ENCODE measurements around the gene CARNS1. TPM values are rescaled to one million over a fixed set of nuclear protein-coding genes. Genes with fewer than 3 reads are reported as not detected.
A peak's percentile ranks its signal among the peaks of the same experiment; 100 is the strongest.

CARNS1 gene
- total RNA-seq (2016; rRNA removed; fragmentation: Illumina TruSeq; extraction: Trizol): not detected in 2 replicates
- not detected in 2 replicates for total RNA-seq (2016; cell fraction: cytosol; rRNA removed; fragmentation: Illumina TruSeq; extraction: Trizol; ENCODE audit: low read depth)
- not detected in 2 replicates for total RNA-seq (2016; cell fraction: insoluble cytoplasmic fraction; rRNA removed; fragmentation: Illumina TruSeq; extraction: Trizol)
- total RNA-seq (2016; cell fraction: membrane; rRNA removed; fragmentation: Illumina TruSeq; extraction: Trizol): not detected in 2 replicates
- total RNA-seq (2016; cell fraction: nucleus; rRNA removed; fragmentation: Illumina TruSeq; extraction: Trizol): not detected in 2 replicates
- polyA plus RNA-seq (2011; rRNA removed): 0.01 TPM in 1 of 2 replicates, not detected in the other
- 0.01 TPM in 1 of 2 replicates, not detected in the other for polyA plus RNA-seq (2011; cell fraction: cytosol; rRNA removed)
- not detected in 2 replicates for polyA plus RNA-seq (2011; cell fraction: nucleus; rRNA removed)
- 0.04 TPM in 1 of 2 replicates, not detected in the other for polyA plus RNA-seq (2012)
- polyA plus RNA-seq (2016; cell fraction: cytosol; fragmentation: Illumina TruSeq; extraction: Trizol; ENCODE audit: low read depth): not detected in 2 replicates
- polyA plus RNA-seq (2016; cell fraction: insoluble cytoplasmic fraction; fragmentation: Illumina TruSeq; extraction: Trizol; ENCODE audit: low read depth): not detected in 2 replicates
- polyA plus RNA-seq (2016; cell fraction: membrane; fragmentation: Illumina TruSeq; extraction: Trizol; ENCODE audit: low read depth): not detected in 2 replicates
- not detected in 2 replicates for polyA plus RNA-seq (2016; cell fraction: nucleus; fragmentation: Illumina TruSeq; extraction: Trizol; ENCODE audit: insufficient read depth, low read depth)
- 0.05 and 0.12 TPM in 2 replicates for polyA minus RNA-seq (2011; rRNA and poly(A)+ RNA removed; ENCODE audit: low replicate concordance)
- not detected in 2 replicates for polyA minus RNA-seq (2011; cell fraction: cytosol; rRNA and poly(A)+ RNA removed)
- not detected in 2 replicates for polyA minus RNA-seq (2011; cell fraction: nucleus; rRNA and poly(A)+ RNA removed)
- Bru-seq, nascent RNA: percentile 12 among the genes with signal in this experiment
- BruChase-seq, experiment 1, labeled RNA remaining after a 6-hour chase: percentile 9 among the genes with signal in this experiment
- percentile 8 among the genes with signal in this experiment for BruChase-seq, experiment 2, labeled RNA remaining after a 2-hour chase
- long read RNA-seq, experiment 1: 0 reads
- long read RNA-seq, experiment 2: 0 reads

GRCh38 chr11:67415501-67416304, at the start of gene CARNS1:
CARNS1 (plus strand) TSS chr11:67415678; CDS start chr11:67416200, 522 bp downstream.
- no peak for TF ChIP-seq ZFP62 (CRISPR knock-in tag; IDR thresholded peaks at IDR 0.05)
- TF ChIP-seq FIP1L1 (IDR thresholded peaks at IDR 0.05; ENCODE audit: borderline replicate concordance, insufficient read depth, low read depth, low read length): no peak
- TF ChIP-seq ZFX (CRISPR knock-in tag; IDR thresholded peaks at IDR 0.05; ENCODE audit: low read depth): no peak
- no peak for TF ChIP-seq ELF4 (CRISPR knock-in tag; IDR thresholded peaks at IDR 0.05; ENCODE audit: borderline replicate concordance)
- TF ChIP-seq, protein P1, sequence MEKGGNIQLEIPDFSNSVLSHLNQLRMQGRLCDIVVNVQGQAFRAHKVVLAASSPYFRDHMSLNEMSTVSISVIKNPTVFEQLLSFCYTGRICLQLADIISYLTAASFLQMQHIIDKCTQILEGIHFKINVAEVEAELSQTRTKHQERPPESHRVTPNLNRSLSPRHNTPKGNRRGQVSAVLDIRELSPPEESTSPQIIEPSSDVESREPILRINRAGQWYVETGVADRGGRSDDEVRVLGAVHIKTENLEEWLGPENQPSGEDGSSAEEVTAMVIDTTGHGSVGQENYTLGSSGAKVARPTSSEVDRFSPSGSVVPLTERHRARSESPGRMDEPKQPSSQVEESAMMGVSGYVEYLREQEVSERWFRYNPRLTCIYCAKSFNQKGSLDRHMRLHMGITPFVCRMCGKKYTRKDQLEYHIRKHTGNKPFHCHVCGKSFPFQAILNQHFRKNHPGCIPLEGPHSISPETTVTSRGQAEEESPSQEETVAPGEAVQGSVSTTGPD (CRISPR knock-in tag; IDR thresholded peaks at IDR 0.05): no peak
- no peak for TF ChIP-seq YEATS2 (CRISPR knock-in tag; IDR thresholded peaks at IDR 0.05; ENCODE audit: borderline replicate concordance)
- no peak for TF ChIP-seq ATF1 (CRISPR knock-in tag; IDR thresholded peaks at IDR 0.05)
- no peak for TF ChIP-seq AGO1 (IDR thresholded peaks at IDR 0.05; ENCODE audit: low read depth, low read length, poor library complexity, severe bottlenecking)
- TF ChIP-seq, protein P2, sequence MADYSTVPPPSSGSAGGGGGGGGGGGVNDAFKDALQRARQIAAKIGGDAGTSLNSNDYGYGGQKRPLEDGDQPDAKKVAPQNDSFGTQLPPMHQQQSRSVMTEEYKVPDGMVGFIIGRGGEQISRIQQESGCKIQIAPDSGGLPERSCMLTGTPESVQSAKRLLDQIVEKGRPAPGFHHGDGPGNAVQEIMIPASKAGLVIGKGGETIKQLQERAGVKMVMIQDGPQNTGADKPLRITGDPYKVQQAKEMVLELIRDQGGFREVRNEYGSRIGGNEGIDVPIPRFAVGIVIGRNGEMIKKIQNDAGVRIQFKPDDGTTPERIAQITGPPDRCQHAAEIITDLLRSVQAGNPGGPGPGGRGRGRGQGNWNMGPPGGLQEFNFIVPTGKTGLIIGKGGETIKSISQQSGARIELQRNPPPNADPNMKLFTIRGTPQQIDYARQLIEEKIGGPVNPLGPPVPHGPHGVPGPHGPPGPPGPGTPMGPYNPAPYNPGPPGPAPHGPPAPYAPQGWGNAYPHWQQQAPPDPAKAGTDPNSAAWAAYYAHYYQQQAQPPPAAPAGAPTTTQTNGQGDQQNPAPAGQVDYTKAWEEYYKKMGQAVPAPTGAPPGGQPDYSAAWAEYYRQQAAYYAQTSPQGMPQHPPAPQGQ (CRISPR knock-in tag; IDR thresholded peaks at IDR 0.05; ENCODE audit: borderline replicate concordance): no peak
- no peak for TF ChIP-seq MNT (IDR thresholded peaks at IDR 0.05)
- TF ChIP-seq ZNF841 (CRISPR knock-in tag; IDR thresholded peaks at IDR 0.05; ENCODE audit: borderline replicate concordance): no peak
- ChIA-PET CTCF (ENCODE audit: low intra/inter-chr PET ratio, low total read pairs) (no interaction called here), POLR2A (interaction anchor here (0.6 kb wide), 1 partner anchor 792 kb away, joined by 3 read pairs; no protein-coding TSS in a partner anchor)
- intact Hi-C loops (cut with micrococcal nuclease; ENCODE audit: unreplicated experiment) (no loop called here), in situ Hi-C loops (cut with HindIII; ENCODE audit: extremely low pct_ligation_motif_present, low pct_unique_long_range_greater_than_20kb) (no loop called here)
- no peaks in the 10 kb centered on the region for H4K20me1 ChIP-seq (ENCODE audit: insufficient read depth, low read length)
- no peaks in the 10 kb centered on the region for H3K36me3 ChIP-seq (replicated peaks in 1 of 2; ENCODE audit: control insufficient read depth in 1 of 2, insufficient read depth in 2 of 2, low read length in 2 of 2)
- H3K27me3 ChIP-seq (ENCODE audit: control insufficient read depth in 1 of 2, insufficient read depth in 2 of 2, low read length in 2 of 2): peaks cover 11 to 74% of the 10 kb centered on the region in 2 experiments; a peak in 4 of 5 replicates
- no peak within 1 kb of the TSS; a peak in 1 of 6 replicates for H3K4me3 ChIP-seq (replicated peaks in 1 of 3; ENCODE audit: insufficient read depth in 1 of 3, low read depth in 2 of 3, low read length in 3 of 3)
- FAIRE-seq (no peak), ATAC-seq (no peak), DNase-seq (ENCODE audit: low spot score) (no peak)
- H3K9me3 ChIP-seq (ENCODE audit: low read length): no peaks in the 10 kb centered on the region
- H3K4me2 ChIP-seq (ENCODE audit: low read depth, low read length): peak within 1 kb of the TSS; percentile 64; the same call in 1 of the 2 replicates
- 22% methylated on average over 5 of the region's 67 CpGs for WGBS (ENCODE audit: low lambda C conversion rate)
- peaks cover 70% of the 10 kb centered on the region for H3K4me1 ChIP-seq (ENCODE audit: insufficient read depth, low read length)
- no peaks in the 10 kb centered on the region for H3K79me2 ChIP-seq (ENCODE audit: insufficient read depth, low read length)
- no peak within 1 kb of the TSS for H3K9ac ChIP-seq (ENCODE audit: insufficient read depth, low read depth, low read length)
- H2AFZ ChIP-seq (ENCODE audit: low read length): no peak within 1 kb of the TSS
- no TSS peak for BruUV-seq (replicated peaks)
- no peak within 1 kb of the TSS for H3K27ac ChIP-seq (ENCODE audit: extremely low read length, insufficient read depth, low read length)
